Stomach (tissue), 4 donors: ENCODE data around the gene CSNK1G1.

Experiments
- CTCF ChIP-seq, 7 experiments: fragments of 450-650 bp in 4 of 7; fragments of 200-600 bp in 3 of 7; sonication (generic) in 3 of 7; IDR thresholded peaks; one replicate each; pipeline ENCODE4 v1.5.1; 2016 to 2019; ENCODE audit warnings: antibody characterized with exemption in 7 of 7, control low read depth in 2 of 7, mild to moderate bottlenecking in 1 of 7
- EP300 ChIP-seq: sonication (generic); formaldehyde crosslinking; IDR thresholded peaks from one replicate; pipeline ENCODE4 v1.6.1; 2017; ENCODE audit warnings: antibody characterized with exemption
- POLR2A ChIP-seq, 4 donors: fragments of 450-650 bp; IDR thresholded peaks; one replicate each; pipeline ENCODE4 v1.6.1; 2016; ENCODE audit warnings: antibody characterized with exemption in 4 of 4, control low read depth in 2 of 4, mild to moderate bottlenecking in 1 of 4, moderate library complexity in 1 of 4
- POLR2AphosphoS5 ChIP-seq, 3 donors: sonication (generic); formaldehyde crosslinking; IDR thresholded peaks; one replicate each; pipeline ENCODE4 v1.6.1; 2016; ENCODE audit warnings: antibody characterized with exemption in 3 of 3

GRCh38 chr15:64387562-64388168 lies 31.7 kb upstream of the CSNK1G1 start, which contains the start of gene TRIP4:
- TF ChIP-seq CTCF (IDR thresholded peaks at IDR 0.05) (no peak), EP300 (no peak), POLR2A (IDR thresholded peaks at IDR 0.05) (peak in 1 of 4 donors; percentile 42), POLR2AphosphoS5 (IDR thresholded peaks at IDR 0.05) (peak; percentile 82 to 99 (median 89))
